Subcutaneous abdominal adipose tissue (tissue), 5 donors: ENCODE data around the gene ANKRD13A.
"Not testable (repeated sequence)": the region's sequence is repeated elsewhere in the genome, so short reads cannot be mapped to it uniquely, and the experiment has no call there.

Experiments used
- H3K27ac ChIP-seq: one replicate; pipeline ENCODE4 v1.7.0; 2013; ENCODE audit warnings: low read depth, mild to moderate bottlenecking, inconsistent platforms, low read length, moderate library complexity
- H3K27me3 ChIP-seq, 5 donors: one replicate each; pipeline ENCODE4 v1.7.0; 2013; ENCODE audit warnings: low read length in 5 of 5, inconsistent platforms in 1 of 5; ENCODE audit not compliant: control insufficient read depth in 5 of 5, insufficient read depth in 4 of 5
- H3K36me3 ChIP-seq, 5 donors: one replicate each; pipeline ENCODE4 v1.7.0; 2013; ENCODE audit warnings: low read length in 5 of 5; ENCODE audit not compliant: control insufficient read depth in 5 of 5, insufficient read depth in 5 of 5
- H3K4me1 ChIP-seq, 5 donors: one replicate each; pipeline ENCODE4 v1.7.0; 2013; ENCODE audit warnings: low read length in 5 of 5, mild to moderate bottlenecking in 3 of 5, moderate library complexity in 1 of 5; ENCODE audit not compliant: control insufficient read depth in 5 of 5, insufficient read depth in 5 of 5
- H3K4me3 ChIP-seq, 5 donors: one replicate each; pipeline ENCODE4 v1.7.0; 2013; ENCODE audit warnings: low read length in 5 of 5, low read depth in 1 of 5
- H3K9ac ChIP-seq, 5 donors: one replicate each; pipeline ENCODE4 v1.7.0; 2013; ENCODE audit warnings: low read length in 5 of 5, mild to moderate bottlenecking in 4 of 5, moderate library complexity in 3 of 5
- H3K9me3 ChIP-seq, 5 donors: one replicate each; pipeline ENCODE4 v1.7.0; 2013; ENCODE audit warnings: low read length in 5 of 5; ENCODE audit not compliant: control insufficient read depth in 5 of 5
- donor health status: healthy.
- donor health status: healthy.
- donor health status: healthy.
- donor health status: healthy.
- donor health status: healthy.

Gene ANKRD13A

DNA sequence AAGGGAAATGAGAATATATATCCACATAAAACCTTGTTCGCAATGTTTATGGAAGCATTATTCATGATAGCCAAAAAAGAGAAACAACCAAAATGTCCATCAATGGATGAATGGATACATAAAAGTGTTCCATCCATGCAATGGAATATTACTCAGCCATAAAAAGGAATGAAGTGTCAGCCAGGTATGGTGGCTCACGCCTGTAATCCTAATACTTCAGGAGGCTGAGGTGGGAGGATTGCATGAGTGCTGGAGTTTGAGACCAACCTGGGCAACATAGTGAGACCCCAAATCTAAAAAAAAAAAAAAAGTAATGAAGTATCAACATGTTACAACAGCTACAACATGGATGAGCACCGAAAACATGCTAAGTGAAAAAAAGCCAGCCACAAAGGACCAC, 72.7 kb downstream of the ANKRD13A start:
- Histone ChIP-seq H3K27ac (no peak overlapping the region), H3K36me3 (no peaks in the 10 kb centered on the region), H3K4me3 (no peak overlapping the region), H3K9ac (no peak overlapping the region), H3K27me3 (peaks cover 0 to 3% (median 0%) of the 10 kb centered on the region in 5 donors), H3K4me1 (peaks cover 3 to 12% (median 11%) of the 10 kb centered on the region in 5 donors), H3K9me3 (no peaks in the 10 kb centered on the region)

DNA sequence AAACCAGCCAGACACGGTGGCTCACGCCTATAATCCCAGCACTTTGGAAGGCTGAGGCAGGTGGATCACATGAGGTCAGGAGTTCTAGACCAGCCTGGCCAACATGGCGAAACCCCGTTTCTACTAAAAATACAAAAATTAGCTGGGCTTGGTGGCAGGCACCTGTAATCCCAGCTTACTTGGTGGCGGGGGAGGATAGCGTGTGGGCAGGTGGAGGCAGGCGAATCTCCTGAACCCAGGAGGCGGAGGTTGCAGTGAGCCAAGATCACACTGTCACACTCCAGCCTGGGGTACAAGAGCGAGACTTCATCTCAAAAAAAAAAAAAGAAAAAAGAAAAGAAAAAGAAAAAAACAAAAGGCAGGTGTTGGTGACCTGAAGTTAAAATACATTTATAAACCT, 73.4 kb downstream of the ANKRD13A start:
- not testable (repeated sequence) for H3K27me3 ChIP-seq, H3K27ac ChIP-seq, H3K36me3 ChIP-seq, H3K9me3 ChIP-seq
- Histone ChIP-seq H3K9ac (peak overlapping the region in 3 of 5 donors; percentile 56 to 72 (median 59)), H3K4me3 (peak overlapping the region; percentile 62 to 74 (median 74)), H3K4me1 (peaks cover 3 to 12% (median 11%) of the 10 kb centered on the region in 5 donors)

GRCh38 chr12:110073049-110073831, 74.0 kb downstream of the ANKRD13A start:
- H3K27me3 ChIP-seq = peaks cover 0 to 3% (median 0%) of the 10 kb centered on the region in 5 donors
- H3K9me3 ChIP-seq = no peaks in the 10 kb centered on the region
- H3K4me3 ChIP-seq = peak overlapping the region; percentile 62 to 74 (median 74)
- H3K36me3 ChIP-seq = no peaks in the 10 kb centered on the region
- no peak overlapping the region for H3K27ac ChIP-seq
- H3K9ac ChIP-seq = peak overlapping the region; percentile 28 to 72 (median 59)
- H3K4me1 ChIP-seq = peaks cover 3 to 12% (median 11%) of the 10 kb centered on the region in 5 donors

DNA sequence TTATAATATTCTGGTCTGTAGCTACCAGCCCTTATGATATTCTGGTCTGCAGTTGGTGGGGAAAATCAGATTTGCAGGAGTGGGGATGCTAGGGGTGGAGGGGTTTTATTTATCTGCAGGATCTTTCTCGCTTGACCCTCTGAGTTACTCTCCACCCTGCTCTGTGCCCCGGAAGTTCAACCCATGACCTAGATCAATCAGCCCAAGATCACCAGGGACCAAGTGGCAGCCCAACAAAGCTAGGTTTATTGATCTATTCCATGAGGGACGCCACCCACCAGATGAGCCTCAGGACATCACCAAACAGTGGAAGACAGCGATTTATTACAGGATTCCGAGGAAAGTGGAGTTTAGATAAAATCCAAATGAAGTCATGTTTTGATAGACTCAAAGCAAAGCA, 74.9 kb downstream of the ANKRD13A start:
- H3K27me3 ChIP-seq = peaks cover 0 to 3% (median 0%) of the 10 kb centered on the region in 5 donors
- no peak overlapping the region for H3K9ac ChIP-seq
- H3K9me3 ChIP-seq = no peaks in the 10 kb centered on the region
- peaks cover 3 to 12% (median 11%) of the 10 kb centered on the region in 5 donors for H3K4me1 ChIP-seq
- H3K27ac ChIP-seq = no peak overlapping the region
- no peak overlapping the region for H3K4me3 ChIP-seq
- H3K36me3 ChIP-seq = no peaks in the 10 kb centered on the region

GRCh38 chr12:110075880-110076279, 76.7 kb downstream of the ANKRD13A start:
- Histone ChIP-seq H3K4me1 (peaks cover 3 to 20% (median 11%) of the 10 kb centered on the region in 5 donors), H3K36me3 (no peaks in the 10 kb centered on the region), H3K4me3 (no peak overlapping the region), H3K27me3 (peaks cover 0 to 3% (median 0%) of the 10 kb centered on the region in 5 donors), H3K27ac (no peak overlapping the region), H3K9ac (no peak overlapping the region), H3K9me3 (no peaks in the 10 kb centered on the region)

DNA sequence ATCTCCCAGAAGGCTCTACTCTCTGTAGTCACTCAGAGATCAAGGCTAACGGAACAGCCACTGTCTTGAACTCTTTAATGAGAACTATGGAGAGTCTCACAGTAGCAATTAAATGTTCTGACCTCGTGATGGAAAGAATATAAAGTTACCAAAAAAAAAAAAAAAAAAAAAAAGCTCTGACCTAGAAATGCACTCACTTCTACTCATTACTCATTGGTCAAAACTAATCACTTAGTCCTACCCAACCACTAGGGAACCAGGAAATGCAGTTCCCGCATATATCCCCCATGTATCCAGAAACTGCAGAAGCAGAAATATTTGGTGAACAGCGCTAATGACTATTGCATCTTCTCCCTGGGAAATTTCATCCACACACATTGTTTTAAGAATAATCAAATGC, 78.6 kb downstream of the ANKRD13A start:
- Histone ChIP-seq H3K9me3 (no peaks in the 10 kb centered on the region), H3K9ac (no peak overlapping the region), H3K36me3 (no peaks in the 10 kb centered on the region), H3K4me3 (no peak overlapping the region), H3K27ac (no peak overlapping the region), H3K4me1 (peaks cover 3 to 20% (median 11%) of the 10 kb centered on the region in 5 donors), H3K27me3 (peaks cover 0 to 3% (median 0%) of the 10 kb centered on the region in 5 donors)

GRCh38 chr12:110079477-110080400, 80.5 kb downstream of the ANKRD13A start:
- Histone ChIP-seq H3K9ac (no peak overlapping the region), H3K36me3 (no peaks in the 10 kb centered on the region), H3K9me3 (no peaks in the 10 kb centered on the region), H3K27ac (no peak overlapping the region), H3K4me3 (peak overlapping the region in 3 of 5 donors; percentile 41 to 46 (median 42)), H3K27me3 (peaks cover 0 to under 1% (median 0%) of the 10 kb centered on the region in 5 donors), H3K4me1 (peaks cover 0 to 8% (median 0%) of the 10 kb centered on the region in 5 donors)

DNA sequence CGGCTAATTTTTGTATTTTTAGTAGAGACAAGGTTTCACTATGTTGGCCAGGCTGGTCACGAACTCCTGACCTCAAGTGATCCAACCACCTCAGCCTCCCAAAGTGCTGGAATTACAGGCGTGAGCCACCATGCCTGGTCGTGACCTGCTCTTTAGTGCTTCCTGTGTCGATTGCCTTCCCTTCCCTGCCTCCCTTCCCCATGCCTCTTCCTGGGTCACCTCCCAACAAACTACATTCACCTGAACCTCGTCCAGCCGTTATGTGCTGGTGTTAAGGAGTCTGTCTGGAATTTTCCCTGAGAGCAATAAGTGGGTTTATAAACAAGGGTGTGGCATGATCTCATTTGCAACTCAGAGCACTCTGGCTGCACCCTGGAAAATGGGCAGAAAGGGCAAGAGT, 81.2 kb downstream of the ANKRD13A start:
- H3K27ac ChIP-seq = no peak overlapping the region
- H3K27me3 ChIP-seq = peaks cover 0 to 3% (median 0%) of the 10 kb centered on the region in 5 donors

DNA sequence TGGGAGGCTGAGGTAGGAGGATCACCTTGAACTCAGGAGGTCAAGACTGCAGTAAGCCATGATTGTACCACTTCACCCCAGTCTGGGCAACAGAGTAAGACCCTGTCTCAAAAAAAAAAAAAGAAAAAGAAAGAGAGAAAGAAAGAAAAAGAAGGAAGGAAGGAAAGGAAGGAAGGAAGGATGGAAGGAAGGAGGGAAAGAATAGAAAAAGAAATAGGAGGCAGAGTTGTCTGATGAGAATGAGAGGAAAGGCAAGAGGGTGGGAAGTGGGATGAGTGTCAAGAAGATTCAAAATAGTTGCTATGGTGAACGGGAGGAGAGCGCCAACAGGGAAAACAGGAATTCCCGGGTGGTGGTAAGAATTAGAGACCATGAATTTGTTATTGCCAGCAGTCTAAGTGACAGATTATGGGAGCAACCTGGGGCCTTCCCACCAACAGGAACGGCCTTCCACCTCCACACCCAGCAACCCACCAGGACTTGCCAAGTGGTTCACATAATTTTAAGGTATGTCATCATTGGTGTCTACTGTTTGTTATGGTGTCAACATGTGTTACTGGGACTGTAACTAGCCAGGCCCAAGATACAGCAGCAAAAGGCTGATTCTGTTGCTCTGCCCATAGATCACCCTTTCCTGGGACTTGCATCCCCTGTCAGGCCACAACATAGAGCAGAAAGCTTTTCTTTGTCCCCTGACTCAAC, 85.2 kb downstream of the ANKRD13A start:
- Histone ChIP-seq H3K4me1 (peaks cover 0 to 15% (median 2%) of the 10 kb centered on the region in 5 donors), H3K36me3 (no peaks in the 10 kb centered on the region), H3K4me3 (no peak overlapping the region), H3K27ac (no peak overlapping the region), H3K27me3 (peaks cover 0 to 3% (median 3%) of the 10 kb centered on the region in 5 donors), H3K9me3 (no peaks in the 10 kb centered on the region), H3K9ac (no peak overlapping the region)

More for the DNA sequence above, 81.2 kb downstream of the ANKRD13A start:
- Histone ChIP-seq H3K9me3 (no peaks in the 10 kb centered on the region), H3K9ac (no peak overlapping the region), H3K36me3 (no peaks in the 10 kb centered on the region), H3K4me3 (no peak overlapping the region), H3K4me1 (peaks cover 0 to 8% (median 0%) of the 10 kb centered on the region in 5 donors)
